Fibroblast of mammary gland (primary cell): ENCODE results near the gene OTOP2.
"Not testable (repeated sequence)": the region's sequence is repeated elsewhere in the genome, so short reads cannot be mapped to it uniquely, and the experiment has no call there.

ENCODE experiments used
- DNase-seq: peaks from one replicate; pipeline ENCODE4 v3.0.0-alpha.2; 2010; ENCODE audit warnings: low read depth
- H3K4me3 ChIP-seq: 2 replicates; pipeline ENCODE4 v1.5.1; 2011; ENCODE audit warnings: low read depth, mild to moderate bottlenecking, low read length, moderate library complexity; ENCODE audit not compliant: control insufficient read depth
- CTCF ChIP-seq: conservative IDR thresholded peaks from 2 replicates; pipeline ENCODE4 v1.5.1; 2011; ENCODE audit warnings: low read depth, low read length, inconsistent platforms; ENCODE audit not compliant: control insufficient read depth, insufficient read depth

OTOP2 gene

GRCh38 chr17:74964988-74965622 lies 41.0 kb downstream of the OTOP2 start:
- H3K4me3 ChIP-seq, result no peak overlapping the region
- no peak for TF ChIP-seq CTCF
- DNase-seq, result no peak

- no peak overlapping the region for H3K4me3 ChIP-seq
- no peak for TF ChIP-seq CTCF
- DNase-seq, result no peak
Measured at GRCh38 chr17:74968361-74968780, 44.3 kb downstream of the OTOP2 start.

- not testable (repeated sequence) for H3K4me3 ChIP-seq, DNase-seq
Measured at GRCh38 chr17:74969501-74969900, 45.4 kb downstream of the OTOP2 start.

GRCh38 chr17:74970395-74970794 lies 46.3 kb downstream of the OTOP2 start:
- TF ChIP-seq CTCF, result no peak
- no peak overlapping the region for H3K4me3 ChIP-seq
- DNase-seq, result no peak

- no peak for TF ChIP-seq CTCF
- no peak overlapping the region for H3K4me3 ChIP-seq
- no peak for DNase-seq
Measured at GRCh38 chr17:74971069-74971841, 47.2 kb downstream of the OTOP2 start.

GRCh38 chr17:74971842-74972106 lies 47.7 kb downstream of the OTOP2 start:
- no peak for TF ChIP-seq CTCF
- H3K4me3 ChIP-seq, result no peak overlapping the region
- no peak for DNase-seq

- no peak for TF ChIP-seq CTCF
- no peak within 1 kb of the TSS for H3K4me3 ChIP-seq
- DNase-seq, result no peak
Measured at GRCh38 chr17:74972107-74972972, 48.3 kb downstream of the OTOP2 start, which contains the start of gene HID1. TSS of gene HID1 (minus strand) at chr17:74972759. CDS start at chr17:74972656, 103 bp downstream.
